Peyer's patch (tissue), 4 donors: ENCODE data around the gene TERT. TPM values are rescaled to one million over a fixed set of nuclear protein-coding genes. Genes with fewer than 3 reads are reported as not detected.
A peak's percentile ranks its signal among the peaks of the same experiment; 100 is the strongest.

Source experiments
- DNase-seq, 3 donors: peaks; one replicate each; pipeline ENCODE4 v3.0.0-alpha.2; 2017 to 2019
- H3K27ac ChIP-seq, 4 donors: fragments of 200-600 bp; sonication (generic); one replicate each; pipeline ENCODE4 v1.5.1; 2016 to 2019
- H3K27me3 ChIP-seq, 2 donors: fragments of 200-600 bp; sonication (generic); one replicate each; pipeline ENCODE4 v1.5.1; 2019
- H3K36me3 ChIP-seq, 3 donors: fragments of 200-600 bp; sonication (generic); one replicate each; pipeline ENCODE4 v1.5.1; 2016 to 2019
- H3K4me1 ChIP-seq, 4 donors: fragments of 200-600 bp; sonication (generic); one replicate each; pipeline ENCODE4 v1.5.1; 2016 to 2019
- H3K4me3 ChIP-seq, 4 donors: fragments of 200-600 bp; sonication (generic); 1 replicate in 3 of 4; 2 replicates in 1 of 4; pipeline ENCODE4 v1.5.1; 2016 to 2019; ENCODE audit warnings: mild to moderate bottlenecking in 1 of 4
- H3K9me3 ChIP-seq, 4 donors: fragments of 200-600 bp; sonication (generic); one replicate each; pipeline ENCODE4 v1.5.1; 2016 to 2019; ENCODE audit warnings: mild to moderate bottlenecking in 1 of 4
- POLR2A ChIP-seq, 2 donors: fragments of 450-650 bp; IDR thresholded peaks; one replicate each; pipeline ENCODE4 v1.5.1; 2017; ENCODE audit warnings: antibody characterized with exemption in 2 of 2, mild to moderate bottlenecking in 2 of 2, moderate library complexity in 2 of 2
- total RNA-seq, 4 donors: library from RNA; depleted of rRNA; stranded (reverse); fragments of >200 nt; gene quantifications; one replicate each; pipeline ENCODE4 v1.1.0, GENCODE V29; 2016
- TF ChIP-seq, protein P1 (sequence below), 6 experiments: fragments of 450-650 bp in 4 of 6; fragments of 200-600 bp in 2 of 6; sonication (generic) in 1 of 6; IDR thresholded peaks; one replicate each; pipeline ENCODE4 v1.5.1; 2017 to 2019; ENCODE audit warnings: antibody characterized with exemption in 6 of 6, mild to moderate bottlenecking in 3 of 6, moderate library complexity in 1 of 6

TERT gene
- total RNA-seq, 4 donors from 2014 or later: 0.70 to 6.6 (median 1.6) TPM

DNA sequence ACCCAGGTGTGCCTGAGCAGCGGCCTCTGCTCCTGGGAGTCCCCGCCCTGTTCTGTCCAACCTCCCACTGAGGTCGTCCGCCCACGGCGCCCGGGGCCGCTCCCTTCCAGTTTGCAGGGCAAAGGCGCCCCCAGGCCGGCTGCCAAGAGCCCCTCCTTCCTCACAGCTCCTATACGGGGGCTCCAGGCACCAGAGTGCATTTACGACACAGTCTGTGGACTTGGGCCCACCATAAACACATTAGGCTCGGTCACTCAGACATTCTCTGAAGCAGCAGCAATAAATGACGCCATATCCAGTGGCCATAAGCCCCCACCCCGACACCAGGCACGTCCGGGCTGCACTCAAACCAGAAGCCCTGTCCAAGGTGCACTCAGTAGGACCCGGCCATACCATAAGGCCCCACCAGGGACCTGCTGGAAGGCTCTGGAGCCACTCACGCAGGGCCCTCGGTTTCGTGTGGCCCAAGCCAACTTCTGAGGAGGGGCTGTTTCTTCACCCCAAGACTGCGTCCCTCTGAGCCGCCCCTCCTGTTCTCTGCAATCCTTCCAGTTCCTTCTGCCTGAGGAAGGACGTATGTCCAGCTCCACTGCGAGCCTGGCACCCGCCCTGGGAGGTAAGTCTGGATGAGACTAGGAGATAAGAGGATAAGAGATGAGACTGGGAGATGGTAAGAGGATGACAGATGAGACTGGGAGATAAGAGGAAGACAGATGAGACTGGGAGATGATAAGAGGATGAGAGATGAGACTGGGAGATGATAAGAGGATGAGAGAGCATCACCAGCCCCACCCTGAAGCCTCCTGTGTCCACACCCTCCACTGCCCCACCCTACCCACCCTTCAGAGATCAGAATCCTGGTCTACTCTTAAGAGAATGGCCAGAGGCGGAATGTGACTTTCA is 42.9 kb downstream of the TERT start:
- H3K4me3 ChIP-seq: no peak overlapping the region
- H3K27ac ChIP-seq: peak overlapping the region in 2 of 4 donors; percentile 71 to 88
- H3K9me3 ChIP-seq: no peaks in the 10 kb centered on the region
- no peaks in the 10 kb centered on the region for H3K27me3 ChIP-seq
- no peaks in the 10 kb centered on the region for H3K36me3 ChIP-seq
- peaks cover 0 to 10% (median 1%) of the 10 kb centered on the region in 4 donors for H3K4me1 ChIP-seq
- DNase-seq: peak in 2 of 3 donors; percentile 87 to 92
- TF ChIP-seq POLR2A (IDR thresholded peaks at IDR 0.05): peak in 1 of 2 donors; percentile 36
- TF ChIP-seq, protein P1, sequence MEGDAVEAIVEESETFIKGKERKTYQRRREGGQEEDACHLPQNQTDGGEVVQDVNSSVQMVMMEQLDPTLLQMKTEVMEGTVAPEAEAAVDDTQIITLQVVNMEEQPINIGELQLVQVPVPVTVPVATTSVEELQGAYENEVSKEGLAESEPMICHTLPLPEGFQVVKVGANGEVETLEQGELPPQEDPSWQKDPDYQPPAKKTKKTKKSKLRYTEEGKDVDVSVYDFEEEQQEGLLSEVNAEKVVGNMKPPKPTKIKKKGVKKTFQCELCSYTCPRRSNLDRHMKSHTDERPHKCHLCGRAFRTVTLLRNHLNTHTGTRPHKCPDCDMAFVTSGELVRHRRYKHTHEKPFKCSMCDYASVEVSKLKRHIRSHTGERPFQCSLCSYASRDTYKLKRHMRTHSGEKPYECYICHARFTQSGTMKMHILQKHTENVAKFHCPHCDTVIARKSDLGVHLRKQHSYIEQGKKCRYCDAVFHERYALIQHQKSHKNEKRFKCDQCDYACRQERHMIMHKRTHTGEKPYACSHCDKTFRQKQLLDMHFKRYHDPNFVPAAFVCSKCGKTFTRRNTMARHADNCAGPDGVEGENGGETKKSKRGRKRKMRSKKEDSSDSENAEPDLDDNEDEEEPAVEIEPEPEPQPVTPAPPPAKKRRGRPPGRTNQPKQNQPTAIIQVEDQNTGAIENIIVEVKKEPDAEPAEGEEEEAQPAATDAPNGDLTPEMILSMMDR (IDR thresholded peaks at IDR 0.05): peak in 3 of 6 experiments; percentile 50 to 62 (median 53)

DNA sequence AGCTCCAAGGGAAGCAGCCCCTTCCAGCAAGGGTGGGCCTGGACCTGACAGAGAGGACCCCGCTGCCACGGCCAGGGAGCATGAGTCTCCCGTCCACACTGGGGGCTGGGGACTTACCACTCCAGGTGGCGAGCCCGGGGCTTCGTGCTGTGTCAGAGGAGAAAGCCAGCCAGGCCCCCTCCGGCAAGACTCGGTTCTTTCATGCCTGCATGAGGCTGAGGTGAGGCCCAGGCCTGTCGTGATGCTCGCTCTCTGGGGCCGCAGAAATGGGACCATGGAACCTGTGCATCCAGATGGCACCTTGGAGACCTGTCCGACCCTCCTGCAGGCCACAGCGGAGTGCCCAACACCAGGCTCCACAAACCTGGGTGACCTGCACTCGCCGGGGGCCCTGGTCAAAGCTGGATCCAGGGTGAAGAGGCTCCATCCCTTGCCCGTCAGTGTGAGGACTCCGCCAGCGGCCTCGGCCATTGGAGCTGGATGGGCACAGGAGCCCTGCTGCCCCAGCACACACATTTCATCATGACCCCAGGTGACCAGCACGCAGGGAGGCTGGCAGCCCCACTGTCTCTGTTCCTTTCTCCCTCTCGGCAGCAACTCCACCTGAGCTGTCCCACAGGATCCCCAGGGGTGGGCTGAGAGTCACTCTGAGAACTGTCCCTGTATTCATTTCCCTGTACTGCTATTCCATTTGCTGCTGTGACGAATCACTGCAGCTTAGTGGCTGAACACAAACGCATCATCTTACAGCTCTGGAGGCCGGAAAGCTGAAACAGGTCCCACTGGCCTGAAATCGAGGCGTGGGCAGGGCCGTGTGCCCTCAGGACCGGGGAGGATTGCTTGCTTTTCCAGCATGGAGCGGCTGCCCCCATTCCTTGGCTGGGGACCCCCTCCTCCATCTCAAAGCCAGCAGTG is 45.2 kb downstream of the TERT start:
- TF ChIP-seq, protein P1 (IDR thresholded peaks at IDR 0.05): no peak
- TF ChIP-seq POLR2A (IDR thresholded peaks at IDR 0.05): no peak
- no peak for DNase-seq

DNA sequence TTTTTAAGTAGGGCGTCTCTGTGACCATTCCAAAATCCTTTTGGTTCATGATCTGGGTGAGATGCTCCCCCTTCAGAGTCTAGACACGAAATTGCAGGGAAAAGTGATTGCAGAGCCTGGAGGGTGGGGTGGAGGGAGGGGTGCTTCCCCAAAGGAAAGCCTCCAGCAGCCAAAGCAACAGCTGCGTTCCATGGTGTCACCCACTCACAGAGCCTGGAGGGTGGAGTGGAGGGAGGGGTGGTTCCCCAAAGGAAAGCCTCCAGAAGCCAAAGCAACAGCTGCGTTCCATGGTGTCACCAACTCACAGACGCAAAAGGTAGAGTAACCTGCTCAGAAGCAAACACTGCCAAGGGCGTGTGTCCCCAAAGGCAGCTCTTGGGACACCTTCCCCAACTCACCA is 47.1 kb downstream of the TERT start:
- H3K36me3 ChIP-seq: no peaks in the 10 kb centered on the region
- H3K27me3 ChIP-seq: no peaks in the 10 kb centered on the region
- no peak for TF ChIP-seq POLR2A (IDR thresholded peaks at IDR 0.05)
- TF ChIP-seq, protein P1 (IDR thresholded peaks at IDR 0.05): no peak
- DNase-seq: no peak
- no peak overlapping the region for H3K4me3 ChIP-seq
- no peaks in the 10 kb centered on the region for H3K9me3 ChIP-seq
- H3K27ac ChIP-seq: no peak overlapping the region
- H3K4me1 ChIP-seq: peaks cover 0 to 17% (median 1%) of the 10 kb centered on the region in 4 donors

More for the DNA sequence above, 45.2 kb downstream of the TERT start:
- no peak overlapping the region for H3K27ac ChIP-seq
- no peak overlapping the region for H3K4me3 ChIP-seq
- no peaks in the 10 kb centered on the region for H3K36me3 ChIP-seq
- peaks cover 0 to 17% (median 1%) of the 10 kb centered on the region in 4 donors for H3K4me1 ChIP-seq
- H3K9me3 ChIP-seq: no peaks in the 10 kb centered on the region
- no peaks in the 10 kb centered on the region for H3K27me3 ChIP-seq

DNA sequence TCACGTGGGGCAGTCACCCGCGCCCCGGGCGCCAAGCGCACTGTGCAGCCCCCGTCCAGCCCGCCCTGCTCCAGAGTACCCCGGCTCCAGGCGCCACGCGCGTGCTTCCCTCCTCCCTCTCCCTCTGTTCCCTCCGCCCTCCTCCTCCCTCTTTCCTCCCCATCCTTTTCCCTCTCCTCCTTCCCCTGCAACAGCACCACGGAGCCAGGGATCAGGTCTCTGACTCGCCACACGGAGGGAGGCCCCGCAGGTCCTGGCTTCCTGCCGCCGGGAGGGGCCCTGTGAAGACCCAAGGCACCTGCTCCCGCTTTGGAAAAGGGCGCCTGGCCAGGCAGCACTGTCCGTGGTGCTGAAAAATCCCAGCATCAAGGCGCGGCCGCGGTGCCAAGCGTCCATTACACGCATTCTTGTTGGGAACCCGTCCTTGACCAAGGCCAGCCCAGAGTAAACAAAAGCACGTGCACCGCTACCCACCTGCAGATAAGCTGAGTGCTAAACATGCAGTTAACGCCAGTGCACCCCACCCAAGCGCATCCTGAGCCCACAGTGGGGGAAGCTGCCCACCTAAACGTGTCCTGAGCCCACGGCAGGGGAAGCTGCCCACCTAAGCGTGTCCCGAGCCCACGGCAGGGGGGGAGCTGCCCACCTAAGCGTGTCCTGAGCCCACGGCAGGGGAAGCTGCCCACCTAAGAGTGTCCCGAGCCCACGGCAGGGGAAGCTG is 48.0 kb downstream of the TERT start:
- Histone ChIP-seq H3K4me3 (no peak overlapping the region), H3K27me3 (no peaks in the 10 kb centered on the region), H3K36me3 (no peaks in the 10 kb centered on the region), H3K9me3 (no peaks in the 10 kb centered on the region), H3K27ac (no peak overlapping the region), H3K4me1 (peaks cover 0 to 17% (median 1%) of the 10 kb centered on the region in 4 donors)
- DNase-seq: peak in 2 of 3 donors; percentile 70 to 72
- no peak for TF ChIP-seq POLR2A (IDR thresholded peaks at IDR 0.05)
- TF ChIP-seq, protein P1 (IDR thresholded peaks at IDR 0.05): no peak
